CD4-positive, alpha-beta T cell (primary cell): Measurements from ENCODE around the gene RARB. TPM values are rescaled to one million over a fixed set of nuclear protein-coding genes. Genes with fewer than 3 reads are reported as not detected.

Source experiments
- ATAC-seq: fragments of 200-7000 bp; cut with Tn5 transposase; one replicate; pipeline ENCODE4 v1.10.0; 2022; ENCODE audit warnings: mild to moderate bottlenecking; ENCODE audit not compliant: poor library complexity
- CTCF ChIA-PET: fragments of 350-600 bp; sonication (Branson Sonifier 250); formaldehyde crosslinking; loops from one replicate; lab custom pipeline; 2021; ENCODE audit warnings: antibody characterized with exemption, inconsistent platforms; lab: Charles Lee
- POLR2A ChIA-PET: fragments of 350-600 bp; sonication (Branson Sonifier 250); formaldehyde crosslinking; loops from one replicate; lab custom pipeline; 2021; ENCODE audit warnings: antibody characterized with exemption, inconsistent platforms; lab: Charles Lee
- DNase-seq, 14 experiments: peaks; one replicate each; pipeline ENCODE4 v3.0.0-alpha.2; 2013 to 2020; ENCODE audit warnings: mixed read lengths in 2 of 14
- H3K27ac ChIP-seq, 2 donors: one replicate each; pipeline versions ENCODE4 v1.5.1 to v1.7.0; 2013; ENCODE audit warnings: low read length in 2 of 2, low read depth in 1 of 2, mild to moderate bottlenecking in 1 of 2
- H3K27me3 ChIP-seq, 2 experiments: 1 replicate in 1 of 2; 2 replicates in 1 of 2; pipeline versions ENCODE4 v1.6.1 to v1.7.0; 2013; ENCODE audit warnings: low read length in 2 of 2, control low read depth in 1 of 2, mild to moderate bottlenecking in 1 of 2, moderate library complexity in 1 of 2; ENCODE audit not compliant: insufficient read depth in 2 of 2, control insufficient read depth in 1 of 2
- H3K36me3 ChIP-seq: one replicate; pipeline ENCODE4 v1.6.1; 2013; ENCODE audit warnings: low read length, control low read depth; ENCODE audit not compliant: insufficient read depth
- H3K4me1 ChIP-seq: one replicate; pipeline ENCODE4 v1.6.1; 2013; ENCODE audit warnings: low read length, control low read depth; ENCODE audit not compliant: insufficient read depth
- H3K4me3 ChIP-seq: one replicate; pipeline ENCODE4 v1.5.1; 2013; ENCODE audit warnings: mild to moderate bottlenecking, low read length, moderate library complexity
- H3K9me3 ChIP-seq, 2 experiments: 1 replicate in 1 of 2; 2 replicates in 1 of 2; pipeline versions ENCODE4 v1.6.1 to v1.7.0; 2013; ENCODE audit warnings: low read length in 2 of 2, mild to moderate bottlenecking in 2 of 2, control low read depth in 1 of 2, moderate library complexity in 1 of 2; ENCODE audit not compliant: control insufficient read depth in 1 of 2, insufficient read depth in 1 of 2
- H3K27ac Mint-ChIP-seq: one replicate; pipeline ENCODE4 v1.8.0; 2020; ENCODE audit warnings: mixed read lengths
- H3K27me3 Mint-ChIP-seq: one replicate; pipeline ENCODE4 v1.8.0; 2021; ENCODE audit warnings: mixed read lengths
- H3K36me3 Mint-ChIP-seq: one replicate; pipeline ENCODE4 v1.8.0; 2021; ENCODE audit warnings: low read depth, mixed read lengths
- H3K4me1 Mint-ChIP-seq: one replicate; pipeline ENCODE4 v1.8.0; 2021; ENCODE audit warnings: low read depth, mixed read lengths
- H3K4me3 Mint-ChIP-seq: one replicate; pipeline ENCODE4 v1.8.0; 2020; ENCODE audit warnings: mild to moderate bottlenecking, mixed read lengths
- H3K9me3 Mint-ChIP-seq: one replicate; pipeline ENCODE4 v1.8.0; 2020; ENCODE audit warnings: mixed read lengths
- CTCF ChIP-seq: fragments of 200-600 bp; IDR thresholded peaks from one replicate; pipeline ENCODE4 v1.8.0; 2022; ENCODE audit warnings: antibody characterized with exemption, mild to moderate bottlenecking
- intact Hi-C, 2 experiments: fragments of 100-400 bp; cut with DNase I in 1 of 2; cut with micrococcal nuclease in 1 of 2; formaldehyde crosslinking; loops; one replicate each; pipeline versions ENCODE4 v1.15.1 to v1.9.0; 2023 to 2025; cut with DNase I, micrococcal nuclease
- total RNA-seq, 174 experiments: library from RNA in 2 of 174; stranded (reverse) in 2 of 174; gene quantifications; one replicate each; pipeline ENCODE4 v1.2.3 and lab custom pipeline; 2021 to 2026

RARB gene
- total RNA-seq, 2 experiments from 2014 or later, result not detected

- H3K36me3 Mint-ChIP-seq, result no peaks in the 10 kb centered on the region
- CTCF ChIA-PET, result no interaction called here
- POLR2A ChIA-PET, result no interaction called here
These were observed 137.7 kb downstream of the RARB start for GRCh38 chr3:25565807-25566206.

GRCh38 chr3:25566358-25566920, 138.4 kb downstream of the RARB start:
- no peaks in the 10 kb centered on the region for H3K4me1 Mint-ChIP-seq
- no peak for ATAC-seq
- no peak for DNase-seq
- no peaks in the 10 kb centered on the region for H3K36me3 Mint-ChIP-seq
- TF ChIP-seq CTCF, result no peak
- Histone ChIP-seq H3K36me3 (no peaks in the 10 kb centered on the region), H3K9me3 (no peaks in the 10 kb centered on the region), H3K4me1 (no peaks in the 10 kb centered on the region), H3K27ac (no peak overlapping the region), H3K4me3 (no peak overlapping the region), H3K27me3 (peaks cover 0 to 4% of the 10 kb centered on the region in 2 experiments)
- H3K27me3 Mint-ChIP-seq, result peaks cover 5% of the 10 kb centered on the region
- no peak overlapping the region for H3K4me3 Mint-ChIP-seq
- H3K9me3 Mint-ChIP-seq, result no peaks in the 10 kb centered on the region
- POLR2A ChIA-PET, result no interaction called here
- CTCF ChIA-PET, result no interaction called here
- no peak overlapping the region for H3K27ac Mint-ChIP-seq
- intact Hi-C loops, result no loop called here

More at GRCh38 chr3:25565807-25566206, 137.7 kb downstream of the RARB start:
- no peak overlapping the region for H3K4me3 Mint-ChIP-seq
- peaks cover 0 to 4% of the 10 kb centered on the region in 2 experiments for H3K27me3 ChIP-seq
- H3K4me1 ChIP-seq, result no peaks in the 10 kb centered on the region
- no peak overlapping the region for H3K27ac Mint-ChIP-seq
- intact Hi-C loops, result no loop called here
- H3K4me1 Mint-ChIP-seq, result no peaks in the 10 kb centered on the region
- H3K27ac ChIP-seq, result no peak overlapping the region
- DNase-seq (no peak), ATAC-seq (no peak)
- TF ChIP-seq CTCF, result no peak
- peaks cover 5% of the 10 kb centered on the region for H3K27me3 Mint-ChIP-seq
- H3K9me3 Mint-ChIP-seq, result no peaks in the 10 kb centered on the region
- no peaks in the 10 kb centered on the region for H3K9me3 ChIP-seq
- no peaks in the 10 kb centered on the region for H3K36me3 ChIP-seq
- no peak overlapping the region for H3K4me3 ChIP-seq

- Histone ChIP-seq H3K36me3 (no peaks in the 10 kb centered on the region), H3K9me3 (no peaks in the 10 kb centered on the region), H3K4me1 (no peaks in the 10 kb centered on the region), H3K27ac (no peak overlapping the region), H3K4me3 (no peak overlapping the region), H3K27me3 (peaks cover 0 to 2% of the 10 kb centered on the region in 2 experiments)
- no peak overlapping the region for H3K4me3 Mint-ChIP-seq
- POLR2A ChIA-PET, result no interaction called here
- no peaks in the 10 kb centered on the region for H3K9me3 Mint-ChIP-seq
- no peaks in the 10 kb centered on the region for H3K4me1 Mint-ChIP-seq
- no peaks in the 10 kb centered on the region for H3K36me3 Mint-ChIP-seq
- intact Hi-C loops, result no loop called here
- no peak overlapping the region for H3K27ac Mint-ChIP-seq
- ATAC-seq (no peak), DNase-seq (no peak)
- H3K27me3 Mint-ChIP-seq, result peaks cover 5% of the 10 kb centered on the region
- no peak for TF ChIP-seq CTCF
- CTCF ChIA-PET, result no interaction called here
These were observed 139.3 kb downstream of the RARB start for GRCh38 chr3:25567388-25567787.
